HG02870 (cell line): ENCODE measurements around the gene PRRC2C.
"Not testable (repeated sequence)": the region's sequence is repeated elsewhere in the genome, so short reads cannot be mapped to it uniquely, and the experiment has no call there.

ENCODE experiments used
- ATAC-seq: cut with Tn5 transposase; IDR thresholded peaks from one replicate; pipeline ENCODE4 v1.9.1; 2021; ENCODE audit warnings: mild to moderate bottlenecking, moderate library complexity; ENCODE audit not compliant: unreplicated experiment

The PRRC2C gene

GRCh38 chr1:171495444-171495843, 10.1 kb downstream of the PRRC2C start:
- no peak for ATAC-seq

- ATAC-seq = no peak
Observed at GRCh38 chr1:171500304-171500703, 15.0 kb downstream of the PRRC2C start.

GRCh38 chr1:171500803-171501202, 15.5 kb downstream of the PRRC2C start:
- ATAC-seq = no peak

GRCh38 chr1:171501305-171502024, 16.1 kb downstream of the PRRC2C start:
- peak; percentile 80 for ATAC-seq

- ATAC-seq = no peak
Observed at GRCh38 chr1:171506525-171507304, 21.4 kb downstream of the PRRC2C start.

- no peak for ATAC-seq
Observed at GRCh38 chr1:171507435-171507834, 22.1 kb downstream of the PRRC2C start.

- no peak for ATAC-seq
Observed at GRCh38 chr1:171509191-171509590, 23.9 kb downstream of the PRRC2C start.

GRCh38 chr1:171513743-171514142, 28.4 kb downstream of the PRRC2C start:
- no peak for ATAC-seq

- peak; percentile 59 for ATAC-seq
Observed at GRCh38 chr1:171515299-171515698, 30.0 kb downstream of the PRRC2C start.

GRCh38 chr1:171515741-171516140, 30.4 kb downstream of the PRRC2C start:
- ATAC-seq = no peak

GRCh38 chr1:171521567-171521966, 36.2 kb downstream of the PRRC2C start:
- no peak for ATAC-seq

- no peak for ATAC-seq
Observed at GRCh38 chr1:171530676-171531075, 45.3 kb downstream of the PRRC2C start.

GRCh38 chr1:171532520-171532919, 47.2 kb downstream of the PRRC2C start:
- no peak for ATAC-seq

GRCh38 chr1:171545523-171545922, 60.2 kb downstream of the PRRC2C start:
- no peak for ATAC-seq

GRCh38 chr1:171550050-171550449, 64.7 kb downstream of the PRRC2C start:
- no peak for ATAC-seq

- ATAC-seq = not testable (repeated sequence)
Observed at GRCh38 chr1:171550598-171551100, 65.3 kb downstream of the PRRC2C start.

GRCh38 chr1:171553960-171554359, 68.6 kb downstream of the PRRC2C start:
- ATAC-seq = not testable (repeated sequence)

- no peak for ATAC-seq
Observed at GRCh38 chr1:171563675-171564074, 78.3 kb downstream of the PRRC2C start.

- ATAC-seq = no peak
Observed at GRCh38 chr1:171566467-171566866, 81.1 kb downstream of the PRRC2C start.

GRCh38 chr1:171570295-171570694, 85.0 kb downstream of the PRRC2C start:
- ATAC-seq = no peak

GRCh38 chr1:171576144-171576543, 90.8 kb downstream of the PRRC2C start:
- no peak for ATAC-seq

GRCh38 chr1:171581226-171581625, 95.9 kb downstream of the PRRC2C start:
- ATAC-seq = no peak
